GM23338 (cell line): ENCODE results near the gene MLPH. TPM values are rescaled to one million over a fixed set of nuclear protein-coding genes. Genes with fewer than 3 reads are reported as not detected.

Source experiments
- ATAC-seq: fragments of 200-7000 bp; cut with Tn5 transposase; 3 replicates; pipeline ENCODE4 v1.9.1; 2020
- DNase-seq: peaks from one replicate; pipeline ENCODE4 v3.0.0-alpha.2; 2015; ENCODE audit warnings: low spot score
- H2AFZ ChIP-seq: fragments of 200-600 bp; sonication (generic); 2 replicates; pipeline ENCODE4 v1.8.0; 2016; ENCODE audit warnings: antibody characterized with exemption, mild to moderate bottlenecking, moderate library complexity
- H3F3A ChIP-seq: fragments of 200-600 bp; sonication (generic); replicated peaks from 2 replicates; pipeline ENCODE4 v1.8.0; 2017; ENCODE audit warnings: antibody characterized with exemption, mixed run types, low read depth
- H3K27ac ChIP-seq: fragments of 200-600 bp; sonication (generic); 2 replicates; pipeline ENCODE4 v1.6.1; 2016; ENCODE audit warnings: low read depth
- H3K27me3 ChIP-seq: fragments of 200-600 bp; sonication (generic); 2 replicates; pipeline ENCODE4 v1.8.0; 2016; ENCODE audit warnings: mild to moderate bottlenecking, mixed run types, moderate library complexity; ENCODE audit not compliant: insufficient read depth
- H3K36me3 ChIP-seq: fragments of 200-600 bp; sonication (generic); 2 replicates; pipeline ENCODE4 v1.8.0; 2016; ENCODE audit warnings: mild to moderate bottlenecking; ENCODE audit not compliant: insufficient read depth
- H3K4me1 ChIP-seq: fragments of 200-600 bp; sonication (generic); 2 replicates; pipeline ENCODE4 v1.8.0; 2016; ENCODE audit warnings: mild to moderate bottlenecking, moderate library complexity; ENCODE audit not compliant: insufficient read depth
- H3K4me2 ChIP-seq: fragments of 200-600 bp; sonication (generic); 2 replicates; pipeline ENCODE4 v1.7.1; 2017; ENCODE audit warnings: mixed run types
- H3K4me3 ChIP-seq: fragments of 200-600 bp; sonication (generic); 2 replicates; pipeline ENCODE4 v1.6.1; 2016; ENCODE audit warnings: mixed run types
- H3K79me2 ChIP-seq: fragments of 200-600 bp; sonication (generic); replicated peaks from 2 replicates; pipeline ENCODE4 v1.8.0; 2017; ENCODE audit warnings: mild to moderate bottlenecking; ENCODE audit not compliant: insufficient read depth
- H3K9me2 ChIP-seq: fragments of 200-600 bp; sonication (generic); 2 replicates; pipeline ENCODE4 v1.8.0; 2017; ENCODE audit not compliant: insufficient read depth
- H4K20me1 ChIP-seq: fragments of 200-600 bp; sonication (generic); replicated peaks from 2 replicates; pipeline ENCODE4 v1.8.0; 2017; ENCODE audit warnings: mild to moderate bottlenecking; ENCODE audit not compliant: insufficient read depth
- H3K27ac Mint-ChIP-seq: 2 replicates; pipeline ENCODE4 v1.8.0; 2020; ENCODE audit warnings: inconsistent platforms, mild to moderate bottlenecking, moderate library complexity, mixed read lengths
- H3K27me3 Mint-ChIP-seq: 3 replicates; pipeline ENCODE4 v1.8.0; 2022; ENCODE audit warnings: low read depth, mild to moderate bottlenecking, moderate library complexity, mixed read lengths, inconsistent platforms; ENCODE audit not compliant: insufficient read depth, poor library complexity
- H3K36me3 Mint-ChIP-seq: 3 replicates; pipeline ENCODE4 v1.8.0; 2021; ENCODE audit warnings: low read depth, mild to moderate bottlenecking, inconsistent platforms, moderate library complexity, mixed read lengths
- H3K4me1 Mint-ChIP-seq: 3 replicates; pipeline ENCODE4 v1.8.0; 2020; ENCODE audit warnings: mild to moderate bottlenecking, inconsistent platforms, mixed read lengths
- H3K4me3 Mint-ChIP-seq: 3 replicates; pipeline ENCODE4 v1.8.0; 2021; ENCODE audit warnings: moderate library complexity, mild to moderate bottlenecking, inconsistent platforms, mixed read lengths
- H3K9me3 Mint-ChIP-seq: 3 replicates; pipeline ENCODE4 v1.8.0; 2020; ENCODE audit warnings: moderate library complexity, mild to moderate bottlenecking, inconsistent platforms, mixed read lengths
- ETS1 ChIP-seq: IDR thresholded peaks from 2 replicates; pipeline ENCODE4 v1.6.1; 2016; ENCODE audit warnings: antibody characterized with exemption
- EZH2 ChIP-seq: fragments of 200-600 bp; sonication (generic); IDR thresholded peaks from one replicate; pipeline ENCODE4 v1.8.0; 2017; ENCODE audit warnings: antibody characterized with exemption, mild to moderate bottlenecking, low read depth; ENCODE audit not compliant: unreplicated experiment
- JUNB ChIP-seq: IDR thresholded peaks from one replicate; pipeline ENCODE4 v1.6.1; 2016; ENCODE audit warnings: antibody characterized with exemption; ENCODE audit not compliant: unreplicated experiment
- REST ChIP-seq: IDR thresholded peaks from one replicate; pipeline ENCODE4 v1.6.1; 2018; ENCODE audit warnings: antibody characterized with exemption; ENCODE audit not compliant: unreplicated experiment
- ZNF114 ChIP-seq: fragments of 250-450 bp; sonication (Bioruptor Pico); IDR thresholded peaks from 2 replicates; pipeline ENCODE4 v1.5.0; 2020; ENCODE audit warnings: mild to moderate bottlenecking, moderate library complexity
- polyA plus RNA-seq: library from polyadenylated mRNA; unstranded; fragments of >200 nt; fragmentation: Nextera tagmentation; extraction: Ambion mirVana; gene quantifications from 2 replicates; pipeline ENCODE4 v1.2.1, GENCODE V29; 2016
- total RNA-seq: library from RNA; depleted of rRNA; stranded (reverse); fragments of >200 nt; shearing (Covaris generic); gene quantifications from 2 replicates; pipeline ENCODE4 v1.2.3, GENCODE V29; 2014

Gene MLPH
- total and polyA plus RNA-seq, 2 experiments from 2014 or later, result 13.6 to 16.5 TPM

DNA sequence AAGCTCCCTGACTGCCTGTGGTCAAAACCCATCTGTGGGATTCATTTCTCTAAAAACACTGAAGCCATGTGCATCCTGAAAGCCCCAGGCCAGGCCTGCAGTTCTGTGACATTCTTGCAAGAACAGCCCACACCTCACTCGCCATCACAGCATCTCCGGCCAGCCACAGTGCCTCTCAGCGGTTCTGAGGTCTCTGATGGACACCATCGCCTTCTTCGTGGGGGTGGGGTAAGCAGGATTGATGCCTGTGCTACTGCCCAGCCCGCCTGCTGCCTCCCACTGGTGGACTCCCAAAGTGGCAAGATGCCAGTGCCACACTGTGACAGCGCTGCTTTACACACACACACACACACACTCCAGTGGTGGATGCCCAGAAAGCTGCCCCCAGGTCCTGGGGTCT is 74.2 kb downstream of the MLPH start:
- TF ChIP-seq ZNF114 (CRISPR knock-in tag), result no peak
- TF ChIP-seq JUNB, result no peak
- TF ChIP-seq EZH2, result no peak
- peaks cover 4% of the 10 kb centered on the region for H3K27me3 Mint-ChIP-seq
- peaks cover 7% of the 10 kb centered on the region for H3K4me1 Mint-ChIP-seq
- H3K9me2 ChIP-seq, result no peaks in the 10 kb centered on the region
- no peak overlapping the region for H3K4me3 Mint-ChIP-seq
- H3K36me3 Mint-ChIP-seq, result peaks cover under 1% of the 10 kb centered on the region; the same call in 2 of the 3 replicates
- H3K79me2 ChIP-seq, result no peaks in the 10 kb centered on the region
- no peaks in the 10 kb centered on the region for H3K27me3 ChIP-seq
- DNase-seq, result no peak
- no peak for ATAC-seq
- no peak overlapping the region for H3K27ac Mint-ChIP-seq
- H4K20me1 ChIP-seq, result no peaks in the 10 kb centered on the region
- no peak overlapping the region for H3K4me2 ChIP-seq
- peaks cover under 1% of the 10 kb centered on the region; the same call in 2 of the 3 replicates for H3K9me3 Mint-ChIP-seq
- H3K4me1 ChIP-seq, result no peaks in the 10 kb centered on the region
- H3F3A ChIP-seq, result no peaks in the 10 kb centered on the region
- no peak overlapping the region for H3K27ac ChIP-seq
- no peak overlapping the region for H3K4me3 ChIP-seq
- H2AFZ ChIP-seq, result no peak overlapping the region
- H3K36me3 ChIP-seq, result no peaks in the 10 kb centered on the region

- no peak overlapping the region for H3K4me3 ChIP-seq
- Mint-ChIP-seq H3K27me3 (peaks cover 10% of the 10 kb centered on the region), H3K36me3 (no peaks in the 10 kb centered on the region), H3K27ac (no peak overlapping the region), H3K9me3 (no peaks in the 10 kb centered on the region; the same call in 2 of the 3 replicates), H3K4me3 (no peak overlapping the region), H3K4me1 (peaks cover 7% of the 10 kb centered on the region; the same call in 2 of the 3 replicates)
- H4K20me1 ChIP-seq, result no peaks in the 10 kb centered on the region
- no peaks in the 10 kb centered on the region for H3K79me2 ChIP-seq
- H3K27ac ChIP-seq, result no peak overlapping the region
- no peaks in the 10 kb centered on the region for H3K36me3 ChIP-seq
- peak; percentile 88 for ATAC-seq
- H3F3A ChIP-seq, result no peaks in the 10 kb centered on the region
- H3K4me2 ChIP-seq, result no peak overlapping the region
- no peaks in the 10 kb centered on the region for H3K9me2 ChIP-seq
- no peaks in the 10 kb centered on the region for H3K27me3 ChIP-seq
- no peaks in the 10 kb centered on the region for H3K4me1 ChIP-seq
- TF ChIP-seq ETS1, result no peak
- peak; percentile 94 for TF ChIP-seq REST
- peak; percentile 81 for DNase-seq
- H2AFZ ChIP-seq, result no peak overlapping the region
These were observed 76.8 kb downstream of the MLPH start for GRCh38 chr2:237563816-237564215.
